ENCODE measurements around the gene PPP1R18.

PPP1R18 gene

DNA sequence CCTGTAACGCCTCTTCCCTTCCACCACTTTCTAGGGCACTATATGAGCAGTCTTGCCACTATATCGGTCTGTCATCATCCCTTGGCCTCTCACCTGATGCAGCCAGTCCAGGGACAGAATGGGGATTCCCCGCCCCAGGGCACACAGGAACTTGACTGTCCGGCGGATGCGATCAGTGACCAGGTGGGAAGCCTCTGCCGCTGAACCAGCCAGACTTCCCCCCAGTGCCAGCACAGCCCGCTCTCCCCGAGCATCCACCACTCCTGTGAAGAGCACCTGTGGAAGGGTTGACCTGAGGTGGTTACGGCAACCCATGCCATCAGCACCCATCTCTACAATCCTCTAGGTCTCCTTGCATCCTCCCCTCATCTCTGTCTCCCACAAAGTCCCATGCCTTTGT is 16.6 kb upstream of the PPP1R18 start:
- Histone ChIP-seq H3K36me3 (ENCODE audit: control insufficient read depth, insufficient read depth, low read length) (peaks cover 11% of the 10 kb centered on the region), H3K4me3 (replicated peaks; ENCODE audit: low read depth, low read length) (no peak overlapping the region), H3K27me3 (replicated peaks; ENCODE audit: control insufficient read depth, insufficient read depth, low read length) (no peaks in the 10 kb centered on the region)
- DNase-seq (ENCODE audit: extremely low read depth, insufficient read length) = no peak
- TF ChIP-seq, protein P1, sequence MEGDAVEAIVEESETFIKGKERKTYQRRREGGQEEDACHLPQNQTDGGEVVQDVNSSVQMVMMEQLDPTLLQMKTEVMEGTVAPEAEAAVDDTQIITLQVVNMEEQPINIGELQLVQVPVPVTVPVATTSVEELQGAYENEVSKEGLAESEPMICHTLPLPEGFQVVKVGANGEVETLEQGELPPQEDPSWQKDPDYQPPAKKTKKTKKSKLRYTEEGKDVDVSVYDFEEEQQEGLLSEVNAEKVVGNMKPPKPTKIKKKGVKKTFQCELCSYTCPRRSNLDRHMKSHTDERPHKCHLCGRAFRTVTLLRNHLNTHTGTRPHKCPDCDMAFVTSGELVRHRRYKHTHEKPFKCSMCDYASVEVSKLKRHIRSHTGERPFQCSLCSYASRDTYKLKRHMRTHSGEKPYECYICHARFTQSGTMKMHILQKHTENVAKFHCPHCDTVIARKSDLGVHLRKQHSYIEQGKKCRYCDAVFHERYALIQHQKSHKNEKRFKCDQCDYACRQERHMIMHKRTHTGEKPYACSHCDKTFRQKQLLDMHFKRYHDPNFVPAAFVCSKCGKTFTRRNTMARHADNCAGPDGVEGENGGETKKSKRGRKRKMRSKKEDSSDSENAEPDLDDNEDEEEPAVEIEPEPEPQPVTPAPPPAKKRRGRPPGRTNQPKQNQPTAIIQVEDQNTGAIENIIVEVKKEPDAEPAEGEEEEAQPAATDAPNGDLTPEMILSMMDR (IDR thresholded peaks at IDR 0.05; ENCODE audit: insufficient read depth, low read length, poor library complexity, severe bottlenecking) = no peak

DNA sequence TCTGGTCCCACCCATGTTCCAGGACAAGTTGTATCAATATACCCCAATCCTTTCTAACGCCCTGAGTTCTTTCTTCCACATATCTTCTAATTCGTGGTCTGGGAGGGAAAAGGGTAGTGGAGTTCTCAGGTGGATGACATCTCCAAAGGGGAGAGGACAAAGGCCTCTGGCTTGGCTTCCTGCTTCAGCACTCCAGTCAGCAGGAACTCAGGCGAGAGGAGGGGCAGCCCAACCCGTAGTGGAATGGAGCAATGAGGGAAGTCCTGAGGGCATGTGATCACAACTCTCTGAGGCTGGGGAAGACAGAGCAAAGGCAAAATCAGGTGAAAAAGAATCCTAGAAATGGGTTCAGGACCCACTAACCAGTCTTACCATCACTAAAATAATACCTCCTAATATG is 13.9 kb upstream of the PPP1R18 start:
- no peaks in the 10 kb centered on the region for H3K27me3 ChIP-seq (replicated peaks; ENCODE audit: control insufficient read depth, insufficient read depth, low read length)
- no peak for DNase-seq (ENCODE audit: extremely low read depth, insufficient read length)
- H3K4me3 ChIP-seq (replicated peaks; ENCODE audit: low read depth, low read length) = no peak overlapping the region
- peaks cover 6% of the 10 kb centered on the region for H3K36me3 ChIP-seq (ENCODE audit: control insufficient read depth, insufficient read depth, low read length)
- TF ChIP-seq, protein P1 (IDR thresholded peaks at IDR 0.05; ENCODE audit: insufficient read depth, low read length, poor library complexity, severe bottlenecking) = no peak

DNA sequence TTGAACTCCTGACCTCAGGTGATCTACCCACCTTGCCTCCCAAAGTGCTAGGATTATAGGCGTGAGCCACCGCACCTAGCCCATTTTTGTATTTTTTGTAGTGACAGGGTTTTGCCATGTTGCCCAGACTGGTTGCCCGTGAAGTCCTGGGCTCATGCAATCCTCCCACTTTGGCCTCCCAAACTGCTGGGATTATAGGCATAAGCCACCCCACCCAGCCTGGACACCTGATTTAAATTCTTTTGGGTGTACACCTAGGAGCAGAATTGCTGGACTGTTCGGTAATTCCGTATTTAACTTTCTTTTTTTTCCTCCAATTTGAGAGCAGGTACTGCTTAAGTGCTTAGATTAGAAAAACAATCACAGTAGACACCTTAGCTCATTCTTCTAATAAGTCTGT is 10.0 kb upstream of the PPP1R18 start:
- Histone ChIP-seq H3K36me3 (ENCODE audit: control insufficient read depth, insufficient read depth, low read length) (peaks cover 3% of the 10 kb centered on the region), H3K4me3 (replicated peaks; ENCODE audit: low read depth, low read length) (no peak overlapping the region), H3K27me3 (replicated peaks; ENCODE audit: control insufficient read depth, insufficient read depth, low read length) (no peaks in the 10 kb centered on the region)
- DNase-seq (ENCODE audit: extremely low read depth, insufficient read length) = no peak
- TF ChIP-seq, protein P1 (IDR thresholded peaks at IDR 0.05; ENCODE audit: insufficient read depth, low read length, poor library complexity, severe bottlenecking) = no peak

DNA sequence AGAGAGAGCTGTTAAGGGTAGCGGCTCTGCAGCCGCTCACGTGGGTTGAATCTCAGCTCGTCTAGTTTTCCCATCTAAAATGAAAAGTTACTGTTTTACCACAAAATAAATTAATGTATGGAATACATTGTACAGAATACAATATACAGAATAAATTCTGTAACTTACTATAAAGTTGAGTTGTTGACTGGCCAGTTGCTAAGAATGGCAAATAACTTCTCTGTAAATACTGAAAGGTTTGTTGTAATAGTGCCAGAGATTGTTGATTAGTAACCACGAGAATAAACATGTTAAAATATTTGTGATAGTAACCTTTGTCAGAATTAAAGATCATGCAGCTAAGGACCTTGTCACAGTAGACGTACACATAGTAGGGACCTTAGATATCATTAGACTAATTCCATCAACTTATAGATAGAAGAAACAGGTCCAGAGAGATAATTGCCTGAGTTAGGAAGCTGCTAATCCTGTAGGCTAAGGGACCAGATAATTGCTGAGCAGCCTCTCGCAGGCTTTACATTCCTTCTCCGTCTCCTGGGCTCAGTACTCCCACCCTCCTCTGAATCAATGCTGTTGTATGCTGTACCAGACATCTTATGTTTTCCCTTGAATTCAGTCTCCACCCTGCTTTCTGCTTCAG is 4.9 kb upstream of the PPP1R18 start:
- DNase-seq (ENCODE audit: extremely low read depth, insufficient read length) = no peak
- TF ChIP-seq, protein P1 (IDR thresholded peaks at IDR 0.05; ENCODE audit: insufficient read depth, low read length, poor library complexity, severe bottlenecking) = no peak
- Histone ChIP-seq H3K27me3 (replicated peaks; ENCODE audit: control insufficient read depth, insufficient read depth, low read length) (no peaks in the 10 kb centered on the region), H3K4me3 (replicated peaks; ENCODE audit: low read depth, low read length) (peak overlapping the region; percentile 87), H3K36me3 (ENCODE audit: control insufficient read depth, insufficient read depth, low read length) (no peaks in the 10 kb centered on the region)

DNA sequence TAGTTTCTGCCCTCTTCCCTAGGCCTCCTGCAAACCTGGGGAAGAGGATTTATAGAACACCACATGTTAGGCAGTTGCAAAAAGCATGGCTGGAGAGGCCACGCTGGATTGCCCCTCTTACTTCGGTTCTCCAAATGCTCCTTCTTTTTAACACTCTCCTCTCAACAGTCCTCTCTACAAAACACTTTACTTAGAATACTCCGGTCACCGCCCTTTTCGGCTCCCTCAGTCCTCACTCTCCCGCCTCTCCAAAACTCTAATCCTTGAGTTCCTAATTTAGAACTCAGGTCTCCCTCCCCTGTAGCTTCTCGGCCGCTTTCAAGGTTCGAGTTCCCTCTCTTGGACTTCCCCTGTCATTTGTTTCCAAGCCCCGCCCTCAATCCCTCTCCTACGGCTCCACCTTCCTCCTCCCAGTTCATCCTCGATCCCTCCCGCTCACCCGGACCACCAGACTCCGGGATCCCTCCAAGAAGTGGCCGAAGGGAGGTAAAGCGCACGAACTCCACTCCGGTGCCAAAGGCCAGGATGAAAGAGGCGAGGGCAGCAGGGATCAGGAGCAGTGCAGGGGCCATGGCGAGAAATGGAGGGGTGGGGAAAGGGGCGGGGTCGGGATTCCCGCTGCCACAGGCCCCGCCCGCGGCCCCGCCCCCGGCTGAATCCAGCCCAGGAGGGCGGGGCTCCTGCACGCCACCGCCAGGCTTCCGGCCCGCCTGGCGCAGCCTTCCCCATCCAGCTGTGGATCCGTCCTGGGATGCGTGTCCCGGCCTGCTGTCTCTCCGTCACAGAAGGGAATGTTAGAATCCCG is 4.2 kb upstream of the PPP1R18 start, which contains the start of gene NRM:
NRM (minus strand) TSS at position 582 of the 805 bp plus-strand sequence; CDS start at position 572, 10 bp downstream.
- H3K27me3 ChIP-seq (replicated peaks; ENCODE audit: control insufficient read depth, insufficient read depth, low read length) = no peaks in the 10 kb centered on the region
- peak; percentile 86 for DNase-seq (ENCODE audit: extremely low read depth, insufficient read length)
- peak within 1 kb of the TSS; percentile 87 for H3K4me3 ChIP-seq (replicated peaks; ENCODE audit: low read depth, low read length)
- TF ChIP-seq, protein P1 (IDR thresholded peaks at IDR 0.05; ENCODE audit: insufficient read depth, low read length, poor library complexity, severe bottlenecking) = no peak
- H3K36me3 ChIP-seq (ENCODE audit: control insufficient read depth, insufficient read depth, low read length) = no peaks in the 10 kb centered on the region

All from GM06990 (cell line).